ENCODE data around the gene SIDT2.

DNA sequence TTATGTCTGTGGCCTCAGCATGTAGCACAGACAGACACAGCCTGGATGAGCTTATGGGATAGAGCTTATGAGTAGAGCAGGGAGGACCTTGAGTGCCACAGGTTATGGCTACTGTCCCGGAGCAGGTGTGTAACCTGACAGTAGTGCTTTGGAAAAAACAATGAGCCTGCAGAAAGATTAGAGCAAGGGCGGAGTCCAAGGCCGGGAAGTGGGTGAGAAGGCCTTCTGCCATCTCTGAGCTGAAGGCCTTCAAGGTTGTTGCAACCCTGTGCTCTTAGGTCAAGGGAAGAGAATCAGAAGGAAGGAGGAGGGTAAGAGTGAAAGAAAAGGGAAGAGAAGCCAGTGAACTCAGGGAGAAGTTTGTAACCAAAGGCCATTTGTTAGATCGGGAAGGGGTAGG, 16.7 kb downstream of the SIDT2 start:
- TF ChIP-seq, protein P1, sequence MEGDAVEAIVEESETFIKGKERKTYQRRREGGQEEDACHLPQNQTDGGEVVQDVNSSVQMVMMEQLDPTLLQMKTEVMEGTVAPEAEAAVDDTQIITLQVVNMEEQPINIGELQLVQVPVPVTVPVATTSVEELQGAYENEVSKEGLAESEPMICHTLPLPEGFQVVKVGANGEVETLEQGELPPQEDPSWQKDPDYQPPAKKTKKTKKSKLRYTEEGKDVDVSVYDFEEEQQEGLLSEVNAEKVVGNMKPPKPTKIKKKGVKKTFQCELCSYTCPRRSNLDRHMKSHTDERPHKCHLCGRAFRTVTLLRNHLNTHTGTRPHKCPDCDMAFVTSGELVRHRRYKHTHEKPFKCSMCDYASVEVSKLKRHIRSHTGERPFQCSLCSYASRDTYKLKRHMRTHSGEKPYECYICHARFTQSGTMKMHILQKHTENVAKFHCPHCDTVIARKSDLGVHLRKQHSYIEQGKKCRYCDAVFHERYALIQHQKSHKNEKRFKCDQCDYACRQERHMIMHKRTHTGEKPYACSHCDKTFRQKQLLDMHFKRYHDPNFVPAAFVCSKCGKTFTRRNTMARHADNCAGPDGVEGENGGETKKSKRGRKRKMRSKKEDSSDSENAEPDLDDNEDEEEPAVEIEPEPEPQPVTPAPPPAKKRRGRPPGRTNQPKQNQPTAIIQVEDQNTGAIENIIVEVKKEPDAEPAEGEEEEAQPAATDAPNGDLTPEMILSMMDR (IDR thresholded peaks at IDR 0.05): no peak
- no peak for TF ChIP-seq POLR2AphosphoS5 (IDR thresholded peaks at IDR 0.05; ENCODE audit: low read depth, low read length)
- TF ChIP-seq TCF7L2 (IDR thresholded peaks at IDR 0.05; ENCODE audit: low read depth, low read length): no peak
- no peak for TF ChIP-seq SIN3A (IDR thresholded peaks at IDR 0.05; ENCODE audit: borderline replicate concordance, insufficient read depth, low read depth, low read length)

All from Panc1 (cell line).